Measurements from ENCODE around the gene RALGAPA2.

GRCh38 chr20:20683481-20684321, 28.7 kb downstream of the RALGAPA2 start:
- no peak for TF ChIP-seq POLR2A (IDR thresholded peaks at IDR 0.05)
- no peak for TF ChIP-seq CTCF (IDR thresholded peaks at IDR 0.05)
- no peak for TF ChIP-seq POLR2AphosphoS5 (IDR thresholded peaks at IDR 0.05)
